CD4-positive, alpha-beta T cell treated with Interleukin-6 at 100 ng/mL for 8 hours (primary cell): ENCODE measurements around the gene CDCA7.
"Not testable (repeated sequence)": the region's sequence is repeated elsewhere in the genome, so short reads cannot be mapped to it uniquely, and the experiment has no call there.

ENCODE experiments used
- DNase-seq: peaks from one replicate; pipeline ENCODE4 v3.0.0-alpha.2; 2020; ENCODE audit warnings: mixed read lengths, low spot score

The CDCA7 gene

DNA sequence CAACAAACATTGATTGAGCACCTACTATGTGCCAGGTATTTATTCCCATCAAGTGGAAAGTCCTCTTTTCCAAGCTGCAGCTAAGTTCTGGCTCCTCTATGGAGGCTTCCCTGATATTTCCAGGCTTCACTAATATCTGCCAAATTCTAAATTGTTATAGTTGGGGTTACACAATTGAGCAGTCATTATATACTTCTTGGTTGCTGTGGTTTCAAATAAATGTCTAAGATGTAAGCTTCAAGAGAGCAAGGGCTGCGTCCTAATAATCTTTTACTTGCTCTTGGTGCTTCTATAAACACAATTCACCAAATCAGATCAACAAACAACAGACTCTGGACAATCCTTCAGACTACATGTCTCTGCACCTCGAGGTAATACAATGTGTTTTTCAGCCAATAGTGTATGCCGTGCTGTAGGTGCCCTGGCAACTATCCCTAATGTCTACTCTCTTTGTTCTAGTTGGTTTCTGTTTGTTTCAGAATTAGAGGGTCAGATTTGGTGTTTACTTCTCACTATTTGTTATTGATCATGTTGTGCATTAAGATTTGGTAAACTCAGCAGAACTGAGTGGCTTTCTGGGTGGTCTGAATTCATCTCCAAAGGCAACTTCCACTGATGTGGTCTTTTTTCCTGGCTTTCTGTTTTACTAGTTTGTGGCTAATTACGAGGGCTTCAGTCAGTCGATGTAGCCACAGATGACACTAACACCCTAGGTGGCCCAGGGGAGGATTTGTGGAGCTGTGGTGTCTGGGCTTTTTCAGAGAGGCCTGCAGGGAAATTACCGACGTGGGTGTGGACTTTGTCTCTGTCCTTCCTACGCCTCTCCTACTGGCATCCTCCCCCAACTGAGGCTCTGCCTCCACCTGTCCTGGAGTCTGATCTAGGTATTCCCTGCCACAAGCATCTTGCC lies 50.4 kb downstream of the CDCA7 start:
- no peak for DNase-seq

DNA sequence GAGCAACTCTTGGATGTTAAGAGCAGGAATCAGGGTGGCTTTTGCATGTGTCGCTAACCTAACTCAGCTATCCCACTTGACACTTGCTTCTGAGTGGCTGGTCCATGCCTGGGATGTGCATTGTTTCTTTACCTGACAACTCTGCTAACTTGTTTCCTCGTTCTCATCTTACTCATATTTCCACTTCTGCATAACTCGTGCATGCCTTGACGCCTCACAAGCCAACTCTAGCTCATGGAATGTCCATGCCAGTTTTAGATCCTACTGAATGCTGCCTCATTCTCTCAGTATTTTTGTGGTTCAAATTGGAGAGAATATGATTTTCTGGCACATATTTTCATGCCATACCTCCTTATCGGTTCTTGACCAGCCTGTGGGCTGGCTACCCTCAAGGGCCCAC lies 52.5 kb downstream of the CDCA7 start:
- DNase-seq, result no peak

DNA sequence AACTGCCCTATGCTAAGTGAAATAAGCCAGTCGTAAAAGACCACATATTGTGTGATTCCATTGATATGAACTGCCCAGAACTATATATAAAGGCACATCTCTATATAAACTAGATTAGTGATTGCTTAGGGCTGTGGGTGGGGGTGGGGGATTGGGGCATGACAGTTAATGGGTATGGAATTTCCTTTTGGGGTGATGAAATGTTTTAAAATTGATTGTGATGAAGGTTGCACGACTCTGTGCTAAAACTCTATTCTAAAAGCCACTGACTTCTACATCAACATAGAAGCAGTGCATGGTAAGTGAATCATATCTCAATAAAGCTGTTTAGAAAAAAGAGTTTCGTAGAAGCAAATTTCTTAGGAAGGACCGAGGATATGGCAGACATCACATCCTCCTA lies 53.0 kb downstream of the CDCA7 start:
- DNase-seq, result no peak

DNA sequence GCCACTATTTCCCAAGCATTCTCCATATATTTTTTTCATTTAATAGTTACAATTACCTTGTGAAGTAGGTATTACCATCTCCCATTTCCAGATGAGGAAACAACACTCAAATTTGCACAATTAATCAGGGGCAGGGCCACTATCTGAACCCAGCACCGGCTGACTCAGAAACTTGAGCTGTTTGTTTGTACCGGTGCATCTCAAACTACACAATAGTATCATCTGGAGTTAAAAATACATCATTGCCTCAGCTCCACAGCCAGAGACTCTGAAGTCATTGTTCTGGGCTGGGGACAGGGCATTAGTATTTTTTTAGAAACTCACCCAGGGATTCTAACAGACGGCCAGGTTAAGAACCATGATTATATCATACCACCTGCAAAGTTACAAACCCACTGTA lies 55.9 kb downstream of the CDCA7 start:
- no peak for DNase-seq

DNA sequence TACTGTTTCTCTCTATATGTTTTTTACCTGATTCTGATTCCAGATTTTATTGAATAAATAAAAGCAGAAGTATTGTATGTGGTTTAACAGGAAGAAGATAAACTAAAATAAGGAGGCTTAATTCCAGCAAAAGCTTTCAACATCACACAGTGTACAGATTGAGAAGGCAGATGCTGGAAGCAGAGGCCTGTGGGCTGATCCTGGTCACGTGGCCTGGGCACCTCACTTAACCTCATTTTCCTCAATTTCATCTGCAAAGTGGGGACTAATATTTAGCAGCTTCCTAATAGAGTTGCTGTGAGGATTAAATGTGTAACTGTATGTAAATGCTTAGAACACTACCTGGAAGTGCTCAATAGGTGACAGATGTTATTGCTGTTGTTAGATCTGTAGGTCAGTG lies 58.0 kb downstream of the CDCA7 start:
- no peak for DNase-seq

DNA sequence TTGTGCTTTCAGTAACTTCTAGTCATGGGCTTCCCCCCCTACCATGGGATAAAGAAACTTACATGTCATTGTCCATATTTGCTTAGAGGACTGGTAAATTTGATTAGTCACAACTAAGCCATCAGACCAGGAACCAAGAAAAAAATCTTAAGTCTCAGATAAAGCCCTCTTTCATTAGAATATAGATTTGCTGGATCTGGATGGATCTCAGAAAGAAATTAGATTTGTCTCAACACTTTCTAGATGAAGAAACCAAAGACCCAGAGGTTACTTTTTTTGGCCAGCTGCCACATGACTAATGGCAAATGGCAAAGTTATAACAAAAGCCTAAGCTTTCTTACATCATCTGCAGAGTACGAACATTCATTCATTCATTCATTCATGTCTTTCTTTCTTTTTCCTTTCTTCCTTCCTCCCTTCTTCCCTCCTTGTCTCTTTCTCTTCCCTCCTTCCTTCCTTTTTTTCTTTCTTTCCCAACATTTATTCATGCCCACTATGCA lies 60.2 kb downstream of the CDCA7 start:
- DNase-seq, result no peak

DNA sequence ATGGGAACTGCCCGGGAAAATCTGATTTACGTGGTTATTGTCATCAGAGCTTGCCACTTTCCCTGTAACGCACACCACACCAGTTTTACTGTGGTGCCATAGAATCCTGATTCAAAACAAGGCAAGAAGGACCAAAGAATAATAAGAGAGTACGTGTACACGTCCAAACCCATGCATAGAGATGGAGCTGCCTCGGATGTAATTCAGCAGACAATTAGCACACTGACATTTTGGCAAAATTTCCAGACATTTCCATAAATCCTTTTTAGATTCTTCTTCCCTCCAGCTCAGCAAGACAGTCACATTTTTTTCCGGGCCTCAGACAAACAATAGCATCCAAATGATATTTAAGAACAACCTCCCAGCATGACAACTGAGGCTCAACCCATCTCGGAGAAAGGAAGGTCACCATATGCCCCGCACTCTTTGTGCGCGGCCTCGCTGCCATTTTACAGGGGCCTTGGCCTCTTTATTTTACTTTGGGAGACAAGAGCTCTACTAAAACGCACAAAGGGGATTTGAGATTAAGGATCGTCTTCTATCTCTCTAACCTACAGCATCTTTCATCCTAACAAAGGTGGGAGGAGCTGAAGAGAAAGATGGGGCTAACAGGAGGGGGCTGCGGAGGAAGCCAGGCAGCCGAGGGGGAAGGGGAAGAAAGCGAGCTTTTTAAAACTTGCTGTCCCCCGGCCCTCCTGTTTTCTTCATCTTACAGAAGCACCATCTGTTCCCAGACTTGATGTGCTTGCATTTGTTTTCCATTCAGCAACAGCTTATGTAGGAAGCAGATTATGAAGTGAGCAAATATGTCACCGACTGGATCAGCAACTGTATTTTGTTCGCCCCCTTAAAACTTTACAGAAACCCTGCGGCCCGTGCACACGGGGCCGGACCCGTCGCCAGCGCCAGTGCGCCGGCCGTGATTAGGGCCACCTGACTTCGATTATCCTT lies 61.0 kb downstream of the CDCA7 start:
- DNase-seq, result no peak

DNA sequence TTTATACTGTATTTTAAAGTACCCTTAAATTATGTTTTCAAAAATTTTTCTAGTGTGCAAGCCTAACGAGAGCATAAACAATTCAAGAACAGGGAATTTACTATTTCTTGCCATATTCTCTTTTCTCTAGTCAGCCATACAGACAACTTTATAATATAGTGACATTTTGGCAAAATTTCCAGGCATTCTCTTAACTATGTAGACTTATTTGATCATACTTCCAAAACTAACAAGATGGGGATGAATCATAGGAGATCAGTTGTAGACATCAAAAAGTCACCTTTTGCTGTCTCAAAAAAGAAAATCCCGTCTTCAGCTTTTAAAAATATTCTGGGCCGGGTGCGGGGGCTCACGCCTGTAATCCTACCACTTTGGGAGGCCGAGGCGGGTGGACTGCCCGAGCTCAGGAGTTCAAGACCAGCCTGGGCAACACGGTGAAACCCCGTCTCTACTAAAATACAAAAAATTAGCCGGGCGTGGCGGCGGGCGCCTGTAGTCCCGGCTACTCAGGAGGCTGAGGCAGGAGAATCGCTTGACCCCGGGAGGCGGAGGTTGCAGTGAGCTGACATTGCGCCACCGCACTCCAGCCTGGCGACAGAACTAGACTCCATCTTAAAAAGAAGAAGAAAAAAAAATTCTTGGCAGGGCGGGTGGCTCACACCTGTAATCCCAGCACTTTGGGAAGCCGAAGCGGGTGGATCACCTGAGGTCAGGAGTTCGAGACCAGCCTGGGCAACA lies 61.9 kb downstream of the CDCA7 start:
- not testable (repeated sequence) for DNase-seq

DNA sequence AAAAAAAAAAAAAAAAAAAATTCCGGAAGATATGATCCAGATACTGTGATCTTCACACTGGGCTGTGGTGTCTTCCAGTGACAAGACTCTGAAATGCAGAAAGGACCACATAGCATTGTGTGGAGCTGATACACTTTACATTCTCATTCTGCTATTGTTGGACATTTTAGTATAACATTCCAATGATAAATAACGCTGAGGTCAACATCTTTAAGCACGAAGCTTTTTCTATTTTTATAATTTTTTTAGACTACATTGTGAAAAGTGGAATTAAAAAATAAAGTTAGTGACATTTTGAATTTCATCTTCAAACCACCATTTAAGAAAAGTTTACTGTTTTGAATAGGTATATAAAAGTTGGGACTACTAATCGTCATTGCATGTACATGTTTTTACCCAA lies 62.7 kb downstream of the CDCA7 start:
- no peak for DNase-seq

DNA sequence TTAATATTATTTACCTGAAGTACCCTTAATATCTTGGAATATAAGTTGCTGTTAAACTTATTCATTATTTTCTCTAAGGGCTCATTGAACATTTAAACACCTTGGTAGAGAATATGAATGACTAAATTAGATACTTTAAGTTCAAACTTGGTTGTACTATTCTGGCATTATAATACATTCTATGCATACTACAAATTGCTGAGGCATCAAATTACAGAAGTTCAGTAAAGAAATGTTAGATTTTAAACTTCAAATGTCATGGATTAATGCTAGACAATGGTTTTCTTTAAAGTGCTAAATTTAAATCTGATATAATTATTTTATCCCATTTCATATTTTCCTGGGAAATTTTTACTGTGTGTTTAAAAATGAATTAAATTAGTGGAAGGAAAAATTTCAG lies 63.1 kb downstream of the CDCA7 start:
- no peak for DNase-seq
